Measurements from ENCODE around the gene POM121C.
"Not testable (repeated sequence)": the region's sequence is repeated elsewhere in the genome, so short reads cannot be mapped to it uniquely, and the experiment has no call there.

Gene POM121C

GRCh38 chr7:75423481-75423880 is 62.6 kb downstream of the POM121C start:
- not testable (repeated sequence) for DNase-seq (ENCODE audit: low read depth in 3 of 3)

- not testable (repeated sequence) for DNase-seq (ENCODE audit: low read depth in 3 of 3)
Observed at GRCh38 chr7:75421798-75422710, 64.0 kb downstream of the POM121C start.

GRCh38 chr7:75420152-75420551 is 65.9 kb downstream of the POM121C start:
- DNase-seq (ENCODE audit: low read depth in 3 of 3) = not testable (repeated sequence)

GRCh38 chr7:75419693-75420092 is 66.4 kb downstream of the POM121C start:
- not testable (repeated sequence) for DNase-seq (ENCODE audit: low read depth in 3 of 3)

- not testable (repeated sequence) for DNase-seq (ENCODE audit: low read depth in 3 of 3)
Observed at GRCh38 chr7:75419210-75419609, 66.9 kb downstream of the POM121C start.

GRCh38 chr7:75418292-75418858 is 67.7 kb downstream of the POM121C start:
- DNase-seq (ENCODE audit: low read depth in 3 of 3) = not testable (repeated sequence)

GRCh38 chr7:75416787-75417186 is 69.3 kb downstream of the POM121C start:
- DNase-seq (ENCODE audit: low read depth in 3 of 3) = not testable (repeated sequence)

- not testable (repeated sequence) for DNase-seq (ENCODE audit: low read depth in 3 of 3)
Observed at GRCh38 chr7:75415829-75416373, 70.2 kb downstream of the POM121C start.

- DNase-seq (ENCODE audit: low read depth in 3 of 3) = not testable (repeated sequence)
Observed at GRCh38 chr7:75415428-75415817, 70.7 kb downstream of the POM121C start.

- not testable (repeated sequence) for DNase-seq (ENCODE audit: low read depth in 3 of 3)
Observed at GRCh38 chr7:75414708-75415427, 71.2 kb downstream of the POM121C start.

GRCh38 chr7:75414204-75414603 is 71.9 kb downstream of the POM121C start:
- DNase-seq (ENCODE audit: low read depth in 3 of 3) = not testable (repeated sequence)

- DNase-seq (ENCODE audit: low read depth in 3 of 3) = not testable (repeated sequence)
Observed at GRCh38 chr7:75410823-75411173, 75.3 kb downstream of the POM121C start.

GRCh38 chr7:75409880-75410822 is 75.9 kb downstream of the POM121C start:
- not testable (repeated sequence) for DNase-seq (ENCODE audit: low read depth in 3 of 3)

- not testable (repeated sequence) for DNase-seq (ENCODE audit: low read depth in 3 of 3)
Observed at GRCh38 chr7:75404663-75405062, 81.4 kb downstream of the POM121C start.

GRCh38 chr7:75403455-75404443 is 82.3 kb downstream of the POM121C start:
- not testable (repeated sequence) for DNase-seq (ENCODE audit: low read depth in 3 of 3)

GRCh38 chr7:75400575-75400974 is 85.5 kb downstream of the POM121C start:
- DNase-seq (ENCODE audit: low read depth in 3 of 3) = not testable (repeated sequence)

- DNase-seq (ENCODE audit: low read depth in 3 of 3) = not testable (repeated sequence)
Observed at GRCh38 chr7:75398771-75399700, 87.1 kb downstream of the POM121C start.

- DNase-seq (ENCODE audit: low read depth in 3 of 3) = not testable (repeated sequence)
Observed at GRCh38 chr7:75397865-75398264, 88.2 kb downstream of the POM121C start.
